ENCODE results near the gene CMTR1. TPM values are rescaled to one million over a fixed set of nuclear protein-coding genes. Genes with fewer than 3 reads are reported as not detected.

CMTR1 gene
- total and polyA plus RNA-seq, 2 donors from 2014 or later: 17.3 to 35.6 TPM

- Histone ChIP-seq H3K36me3 (ENCODE audit: control insufficient read depth in 2 of 3, insufficient read depth in 3 of 3, low read length in 3 of 3) (peaks cover 10 to 51% (median 44%) of the 10 kb centered on the region in 3 donors), H3K4me1 (ENCODE audit: control insufficient read depth in 2 of 3, insufficient read depth in 2 of 3, low read depth in 1 of 3, low read length in 3 of 3) (no peaks in the 10 kb centered on the region), H3K27me3 (ENCODE audit: control insufficient read depth, insufficient read depth, low read length) (no peaks in the 10 kb centered on the region), H3K9me3 (ENCODE audit: control insufficient read depth in 2 of 3, insufficient read depth in 1 of 3, low read length in 3 of 3) (no peaks in the 10 kb centered on the region), H3K4me3 (ENCODE audit: low read length in 3 of 3) (no peak overlapping the region), H3K9ac (ENCODE audit: low read length in 3 of 3) (no peak overlapping the region), H3K27ac (ENCODE audit: low read depth in 2 of 2, low read length in 2 of 2) (no peak overlapping the region)
- no peak for FAIRE-seq
- no peak for DNase-seq
- intact Hi-C loops (cut with DNase I): no loop called here
- no peak for TF ChIP-seq CTCF (IDR thresholded peaks at IDR 0.05; ENCODE audit: borderline replicate concordance, extremely low read depth, insufficient read depth)
Observed at GRCh38 chr6:37463110-37463509, 30.1 kb downstream of the CMTR1 start.

- Histone ChIP-seq H3K4me3 (ENCODE audit: low read length in 3 of 3) (no peak overlapping the region), H3K9ac (ENCODE audit: low read length in 3 of 3) (no peak overlapping the region), H3K4me1 (ENCODE audit: control insufficient read depth in 2 of 3, insufficient read depth in 2 of 3, low read depth in 1 of 3, low read length in 3 of 3) (no peaks in the 10 kb centered on the region), H3K9me3 (ENCODE audit: control insufficient read depth in 2 of 3, insufficient read depth in 1 of 3, low read length in 3 of 3) (no peaks in the 10 kb centered on the region), H3K27ac (ENCODE audit: low read depth in 2 of 2, low read length in 2 of 2) (no peak overlapping the region), H3K27me3 (ENCODE audit: control insufficient read depth, insufficient read depth, low read length) (no peaks in the 10 kb centered on the region), H3K36me3 (ENCODE audit: control insufficient read depth in 2 of 3, insufficient read depth in 3 of 3, low read length in 3 of 3) (peaks cover 5 to 26% (median 23%) of the 10 kb centered on the region in 3 donors)
- no peak for TF ChIP-seq CTCF (IDR thresholded peaks at IDR 0.05; ENCODE audit: borderline replicate concordance, extremely low read depth, insufficient read depth)
- FAIRE-seq (no peak), DNase-seq (no peak)
- intact Hi-C loops (cut with DNase I): no loop called here
Observed at GRCh38 chr6:37467718-37468117, 34.7 kb downstream of the CMTR1 start.

- intact Hi-C loops (cut with DNase I): no loop called here
- H3K4me3 ChIP-seq (ENCODE audit: low read length in 3 of 3): no peak overlapping the region
- TF ChIP-seq CTCF (IDR thresholded peaks at IDR 0.05; ENCODE audit: borderline replicate concordance, extremely low read depth, insufficient read depth): no peak
- peaks cover 0 to 8% (median 3%) of the 10 kb centered on the region in 3 donors for H3K4me1 ChIP-seq (ENCODE audit: control insufficient read depth in 2 of 3, insufficient read depth in 2 of 3, low read depth in 1 of 3, low read length in 3 of 3)
- no peak overlapping the region for H3K27ac ChIP-seq (ENCODE audit: low read depth in 2 of 2, low read length in 2 of 2)
- no peak overlapping the region for H3K9ac ChIP-seq (ENCODE audit: low read length in 3 of 3)
- H3K9me3 ChIP-seq (ENCODE audit: control insufficient read depth in 2 of 3, insufficient read depth in 1 of 3, low read length in 3 of 3): no peaks in the 10 kb centered on the region
- peaks cover 4 to 58% (median 42%) of the 10 kb centered on the region in 3 donors for H3K36me3 ChIP-seq (ENCODE audit: control insufficient read depth in 2 of 3, insufficient read depth in 3 of 3, low read length in 3 of 3)
- no peaks in the 10 kb centered on the region for H3K27me3 ChIP-seq (ENCODE audit: control insufficient read depth, insufficient read depth, low read length)
- FAIRE-seq (no peak), DNase-seq (no peak)
Observed at GRCh38 chr6:37473364-37474095, 40.5 kb downstream of the CMTR1 start.
